Tibial nerve (tissue), 4 donors: ENCODE data around the gene ZBTB34. TPM values are rescaled to one million over a fixed set of nuclear protein-coding genes. Genes with fewer than 3 reads are reported as not detected.

Experiments
- DNase-seq, 2 donors: peaks; one replicate each; pipeline ENCODE4 v3.0.0-alpha.2; 2019; ENCODE audit warnings: low spot score in 2 of 2
- H3K27ac ChIP-seq, 4 donors: fragments of 200-600 bp; sonication (generic) in 3 of 4; one replicate each; pipeline ENCODE4 v1.5.1; 2017 to 2019; ENCODE audit warnings: mild to moderate bottlenecking in 1 of 4
- H3K27me3 ChIP-seq, 2 donors: fragments of 200-600 bp; sonication (generic) in 1 of 2; one replicate each; pipeline versions ENCODE4 v1.5.1 to v1.6.0; 2017 to 2019
- H3K36me3 ChIP-seq, 3 donors: fragments of 200-600 bp; sonication (generic); one replicate each; pipeline ENCODE4 v1.5.1; 2018 to 2019
- H3K4me1 ChIP-seq, 4 donors: fragments of 200-600 bp; sonication (generic) in 3 of 4; one replicate each; pipeline ENCODE4 v1.5.1; 2017 to 2019
- H3K4me3 ChIP-seq, 4 donors: fragments of 200-600 bp; sonication (generic) in 3 of 4; one replicate each; pipeline ENCODE4 v1.5.1; 2017 to 2019; ENCODE audit warnings: mild to moderate bottlenecking in 1 of 4, moderate library complexity in 1 of 4
- H3K9me3 ChIP-seq, 4 donors: fragments of 200-600 bp; sonication (generic) in 3 of 4; one replicate each; pipeline ENCODE4 v1.5.1; 2017 to 2019
- CTCF ChIP-seq, 5 experiments: fragments of 200-600 bp in 3 of 5; fragments of 450-650 bp in 2 of 5; sonication (generic) in 3 of 5; IDR thresholded peaks; one replicate each; pipeline ENCODE4 v1.5.1; 2016 to 2019; ENCODE audit warnings: antibody characterized with exemption in 5 of 5, mild to moderate bottlenecking in 3 of 5, moderate library complexity in 2 of 5
- EP300 ChIP-seq, 2 donors: sonication (generic); formaldehyde crosslinking; IDR thresholded peaks; one replicate each; pipeline ENCODE4 v1.6.1; 2017; ENCODE audit warnings: antibody characterized with exemption in 2 of 2, mild to moderate bottlenecking in 1 of 2
- POLR2A ChIP-seq, 2 donors: fragments of 450-650 bp; IDR thresholded peaks; one replicate each; pipeline ENCODE4 v1.6.1; 2017; ENCODE audit warnings: antibody characterized with exemption in 2 of 2, mild to moderate bottlenecking in 2 of 2, moderate library complexity in 2 of 2
- WGBS, 2 donors: methylation state at CpG; one replicate each; pipeline ENCODE4 v1.1.5; 2018; 5-methylcytosine and 5-hydroxymethylcytosine counted together
- total RNA-seq, 4 donors: library from RNA; depleted of rRNA; stranded (reverse); fragments of >200 nt; gene quantifications; one replicate each; pipeline ENCODE4 v1.1.0, GENCODE V29; 2016

The ZBTB34 gene
- total RNA-seq, 4 donors from 2014 or later: 10.8 to 14.0 (median 11.7) TPM

GRCh38 chr9:126857261-126857960, 3.0 kb upstream of the ZBTB34 start:
- no peak for DNase-seq
- H3K27ac ChIP-seq: no peak overlapping the region
- H3K27me3 ChIP-seq: peaks cover 0 to 14% of the 10 kb centered on the region in 2 donors
- H3K36me3 ChIP-seq: no peaks in the 10 kb centered on the region
- H3K4me3 ChIP-seq: no peak overlapping the region
- H3K9me3 ChIP-seq: no peaks in the 10 kb centered on the region
- 66% methylated on average over 8 of the region's 8 CpGs for WGBS, 2 donors
- TF ChIP-seq POLR2A (IDR thresholded peaks at IDR 0.05) (no peak), EP300 (IDR thresholded peaks at IDR 0.05) (no peak), CTCF (IDR thresholded peaks at IDR 0.05) (no peak)
- peaks cover 0 to 20% (median 11%) of the 10 kb centered on the region in 4 donors for H3K4me1 ChIP-seq

GRCh38 chr9:126859111-126859510, 1.3 kb upstream of the ZBTB34 start:
- 89 to 94% methylated on average over 2 of the region's 2 CpGs for WGBS, 2 donors
- no peak overlapping the region for H3K4me3 ChIP-seq
- no peak for TF ChIP-seq CTCF (IDR thresholded peaks at IDR 0.05)
- no peak for TF ChIP-seq POLR2A (IDR thresholded peaks at IDR 0.05)
- TF ChIP-seq EP300 (IDR thresholded peaks at IDR 0.05): no peak
- no peak for DNase-seq
- peaks cover 0 to 10% of the 10 kb centered on the region in 2 donors for H3K27me3 ChIP-seq
- H3K9me3 ChIP-seq: no peaks in the 10 kb centered on the region
- H3K27ac ChIP-seq: no peak overlapping the region
- H3K36me3 ChIP-seq: peaks cover 0 to 3% (median 0%) of the 10 kb centered on the region in 3 donors
- peaks cover 0 to 37% (median 13%) of the 10 kb centered on the region in 4 donors for H3K4me1 ChIP-seq

- H3K27ac ChIP-seq: peak overlapping the region; percentile 66 to 97 (median 84)
- peaks cover 0 to 49% (median 13%) of the 10 kb centered on the region in 4 donors for H3K4me1 ChIP-seq
- 0 to 1% methylated on average over 23 to 29 of the region's 71 CpGs for WGBS, 2 donors
- DNase-seq: no peak
- TF ChIP-seq EP300 (IDR thresholded peaks at IDR 0.05) (no peak), POLR2A (IDR thresholded peaks at IDR 0.05) (no peak), CTCF (IDR thresholded peaks at IDR 0.05) (no peak)
- peaks cover 0 to 19% (median 0%) of the 10 kb centered on the region in 3 donors for H3K36me3 ChIP-seq
- no peaks in the 10 kb centered on the region for H3K9me3 ChIP-seq
- H3K4me3 ChIP-seq: peak overlapping the region; percentile 63 to 93 (median 76)
- peaks cover 0 to 5% of the 10 kb centered on the region in 2 donors for H3K27me3 ChIP-seq
These were observed 473 bp downstream of the ZBTB34 start for GRCh38 chr9:126860757-126861466.

GRCh38 chr9:126861707-126862103, 1.3 kb downstream of the ZBTB34 start:
- DNase-seq: no peak
- no peak for TF ChIP-seq EP300 (IDR thresholded peaks at IDR 0.05)
- peaks cover 0 to 22% (median 0%) of the 10 kb centered on the region in 3 donors for H3K36me3 ChIP-seq
- peak overlapping the region; percentile 66 to 97 (median 84) for H3K27ac ChIP-seq
- no peaks in the 10 kb centered on the region for H3K9me3 ChIP-seq
- H3K4me3 ChIP-seq: peak overlapping the region; percentile 63 to 93 (median 76)
- peaks cover 0 to 49% (median 13%) of the 10 kb centered on the region in 4 donors for H3K4me1 ChIP-seq
- no peaks in the 10 kb centered on the region for H3K27me3 ChIP-seq
- WGBS, 2 donors: 11 to 13% methylated on average over 3 of the region's 3 CpGs

- no peaks in the 10 kb centered on the region for H3K27me3 ChIP-seq
- peak overlapping the region; percentile 63 to 93 (median 76) for H3K4me3 ChIP-seq
- H3K27ac ChIP-seq: peak overlapping the region in 3 of 4 donors; percentile 77 to 97 (median 91)
- no peak for DNase-seq
- peaks cover 0 to 22% (median 0%) of the 10 kb centered on the region in 3 donors for H3K36me3 ChIP-seq
- no peaks in the 10 kb centered on the region for H3K9me3 ChIP-seq
- WGBS, 2 donors: 27 to 30% methylated on average over 11 of the region's 11 CpGs
- H3K4me1 ChIP-seq: peaks cover 0 to 49% (median 13%) of the 10 kb centered on the region in 4 donors
- TF ChIP-seq EP300 (IDR thresholded peaks at IDR 0.05): no peak
- no peak for TF ChIP-seq CTCF (IDR thresholded peaks at IDR 0.05)
- no peak for TF ChIP-seq POLR2A (IDR thresholded peaks at IDR 0.05)
These were observed 1.8 kb downstream of the ZBTB34 start for GRCh38 chr9:126862104-126862761.
